ENCODE results near the gene GOLGA2.

The GOLGA2 gene

DNA sequence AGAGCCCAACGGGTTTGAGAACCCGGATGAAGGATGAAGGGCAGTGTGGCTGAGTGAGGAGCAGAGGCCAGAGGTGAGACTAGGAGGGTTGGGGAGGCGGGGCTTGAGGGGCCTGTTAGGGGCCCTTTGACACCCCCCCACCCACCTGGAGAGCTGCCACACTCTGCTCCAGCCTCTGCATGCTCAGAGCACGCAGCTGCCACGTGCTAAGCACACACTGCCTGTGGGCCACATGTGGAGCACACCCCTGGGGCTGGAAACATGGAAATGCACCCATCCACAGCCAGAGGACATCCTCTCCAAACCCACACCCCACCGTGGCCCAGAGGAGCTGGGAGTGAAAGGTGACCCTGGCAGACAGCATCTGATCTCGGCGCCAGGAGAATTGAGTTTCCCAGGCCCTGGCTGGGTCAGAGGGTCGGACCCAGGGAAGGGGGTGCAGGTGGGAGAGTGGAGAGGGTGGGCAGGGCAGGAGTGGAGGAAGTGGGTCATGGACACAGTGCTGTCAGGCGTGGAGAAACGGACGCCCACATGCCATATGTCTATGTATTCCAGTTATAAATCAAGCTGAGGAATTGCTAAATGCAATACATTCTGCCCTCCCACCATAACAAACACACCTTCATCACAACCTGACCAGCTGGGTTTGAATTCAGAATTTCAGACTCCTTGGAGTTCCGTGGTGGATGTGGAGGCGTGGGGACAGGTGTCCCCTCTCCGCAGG lies 66.7 kb downstream of the GOLGA2 start:
- no peak for DNase-seq

DNA sequence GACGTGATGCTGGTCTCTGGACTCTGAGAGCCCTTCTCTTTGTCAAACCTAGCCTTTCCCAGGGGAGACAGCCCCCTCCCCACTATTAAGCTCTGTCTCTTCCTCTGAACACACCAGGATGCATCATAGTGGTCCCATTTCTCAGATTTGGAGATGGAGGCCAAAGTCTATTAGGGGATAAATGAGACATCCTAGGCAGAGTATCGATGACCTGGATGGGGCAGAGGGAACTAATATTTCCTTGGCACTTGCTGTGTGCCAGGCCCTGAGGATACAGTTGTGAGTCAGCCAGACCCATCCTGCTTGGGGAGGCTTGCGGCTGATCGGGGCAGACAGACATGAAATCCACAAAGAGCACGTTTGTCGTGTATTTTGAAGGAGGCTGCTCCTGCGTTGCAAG lies 67.4 kb downstream of the GOLGA2 start:
- DNase-seq = no peak

DNA sequence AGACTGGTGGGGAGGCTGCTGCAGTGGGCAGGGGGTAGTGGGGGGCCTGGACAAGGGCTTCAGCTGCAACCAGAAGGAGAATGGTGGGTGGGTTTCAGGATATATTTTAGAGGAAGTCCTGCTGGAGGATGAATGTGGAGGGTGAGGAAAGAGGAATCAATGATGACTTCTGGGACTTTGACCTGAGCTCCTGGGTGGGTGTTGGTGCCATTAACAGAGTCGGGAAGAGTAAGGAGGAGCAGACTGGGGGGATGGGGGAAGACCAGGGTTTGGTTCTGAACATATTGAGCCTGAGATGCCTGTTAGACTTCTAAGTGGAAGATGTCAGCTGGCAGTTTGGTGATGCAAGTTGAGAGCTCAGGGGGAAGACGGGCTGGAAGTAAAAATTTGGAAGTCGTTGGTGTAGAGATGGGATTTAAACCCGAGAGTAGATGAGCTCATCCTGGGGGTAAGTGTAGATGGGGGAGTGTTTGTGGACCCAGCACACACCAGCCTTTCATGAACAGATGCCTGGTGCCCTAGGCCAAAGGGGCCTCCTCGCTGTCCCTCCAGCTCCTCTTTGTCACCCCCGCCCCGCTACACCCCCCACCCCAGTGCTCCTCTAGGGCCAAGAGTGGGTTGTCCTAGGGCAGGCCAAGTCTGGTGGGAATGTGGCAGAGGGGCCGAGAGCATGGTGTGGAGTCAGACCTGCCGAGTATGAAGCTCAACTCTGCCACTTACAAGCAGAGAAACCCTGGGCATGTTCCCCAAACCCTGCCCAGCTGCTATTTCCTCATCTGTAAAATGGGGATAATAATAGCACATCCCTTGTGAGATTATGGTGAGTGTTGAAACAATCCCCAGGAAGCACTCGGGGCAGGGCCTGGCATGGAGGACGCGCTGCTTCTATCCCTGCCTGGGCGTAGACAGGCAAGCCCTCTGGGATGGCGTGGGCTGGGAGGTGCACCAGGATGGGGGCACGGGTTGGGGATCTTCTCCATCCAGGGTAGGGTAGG lies 68.6 kb downstream of the GOLGA2 start:
- peak; percentile 76 for DNase-seq

DNA sequence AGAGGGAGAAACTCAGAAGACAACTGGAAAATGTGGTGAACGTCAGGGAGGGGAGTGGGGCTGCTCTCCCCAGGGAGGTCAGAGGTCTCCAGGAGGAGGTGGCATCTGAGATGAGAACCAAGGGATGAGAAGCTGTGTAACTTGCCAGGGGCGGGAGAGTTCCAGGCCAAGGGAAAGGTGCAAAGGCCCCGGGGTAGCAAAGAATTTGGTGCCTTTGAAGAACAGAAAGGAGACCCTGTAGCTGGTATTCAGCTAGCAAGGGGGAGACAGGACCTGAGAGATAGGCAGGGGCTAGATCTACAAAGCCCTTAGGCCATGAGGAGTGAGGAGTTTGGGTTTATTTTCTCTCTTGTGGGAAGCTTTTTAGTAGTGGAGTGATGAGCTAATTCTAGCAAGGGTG lies 69.3 kb downstream of the GOLGA2 start:
- DNase-seq = no peak

Data from MV-4-11 (cell line).